IMR-90 (cell line): ENCODE results near the gene FAM209B. TPM values are rescaled to one million over a fixed set of nuclear protein-coding genes. Genes with fewer than 3 reads are reported as not detected.
A peak's percentile ranks its signal among the peaks of the same experiment; 100 is the strongest.

Experiments used
- ATAC-seq: fragments of 200-7000 bp; cut with Tn5 transposase; 2 replicates; pipeline ENCODE4 v1.9.1; 2020; ENCODE audit warnings: low read depth, mild to moderate bottlenecking, moderate library complexity
- BruUV-seq: library from RNA; stranded (reverse); fragments of 400-500 nt; replicated peaks from 2 replicates; lab custom pipeline; 2021; lab: Mats Ljungman, UMichigan
- CTCF ChIA-PET: fragments of 300-600 bp; formaldehyde crosslinking; extraction: SDS; loops from one replicate; lab custom pipeline; 2021; ENCODE audit warnings: antibody characterized with exemption; lab: Yijun Ruan, JAX
- POLR2A ChIA-PET: fragments of 300-600 bp; sonication (Branson Sonifier 250); formaldehyde crosslinking; loops from one replicate; lab custom pipeline; 2022; ENCODE audit warnings: antibody characterized with exemption; ENCODE audit not compliant: unreplicated experiment; lab: Charles Lee
- DNase-seq: peaks from one replicate; pipeline ENCODE4 v3.0.0; 2013
- H2AFZ ChIP-seq: replicated peaks from 2 replicates; pipeline ENCODE3; 2013; ENCODE audit warnings: low read length, mild to moderate bottlenecking; ENCODE audit not compliant: poor library complexity
- H2AK5ac ChIP-seq: 2 replicates; pipeline ENCODE4 v1.6.1; 2013; ENCODE audit warnings: low read depth, low read length, inconsistent platforms
- H2AK9ac ChIP-seq: replicated peaks from 2 replicates; pipeline ENCODE3; 2013; ENCODE audit warnings: mild to moderate bottlenecking, low read depth, low read length, moderate library complexity; ENCODE audit not compliant: poor library complexity
- H2BK120ac ChIP-seq: 2 replicates; pipeline ENCODE4 v1.6.1; 2013; ENCODE audit warnings: low read depth, low read length, inconsistent platforms
- H2BK15ac ChIP-seq: 3 replicates; pipeline ENCODE4 v1.6.1; 2013; ENCODE audit warnings: low read depth, low read length, inconsistent platforms
- H2BK20ac ChIP-seq: 2 replicates; pipeline ENCODE4 v1.6.1; 2013; ENCODE audit warnings: low read depth, mild to moderate bottlenecking, inconsistent platforms, low read length, moderate library complexity
- H2BK5ac ChIP-seq: 2 replicates; pipeline ENCODE4 v1.6.1; 2013; ENCODE audit warnings: mild to moderate bottlenecking, low read depth, low read length, inconsistent platforms; ENCODE audit not compliant: poor library complexity, severe bottlenecking
- H3K14ac ChIP-seq: replicated peaks from 2 replicates; pipeline ENCODE4 v1.6.1; 2013; ENCODE audit warnings: low read depth, low read length, inconsistent platforms
- H3K18ac ChIP-seq: 2 replicates; pipeline ENCODE4 v1.6.1; 2013; ENCODE audit warnings: low read depth, low read length, control low read depth
- H3K23ac ChIP-seq: 2 replicates; pipeline ENCODE4 v1.6.1; 2013; ENCODE audit warnings: low read depth, low read length, inconsistent platforms
- H3K27ac ChIP-seq: 2 replicates; pipeline ENCODE4 v1.5.1; 2013; ENCODE audit warnings: mild to moderate bottlenecking, control low read depth, low read length; ENCODE audit not compliant: insufficient read depth
- H3K27me3 ChIP-seq: 2 replicates; pipeline ENCODE4 v1.6.1; 2013; ENCODE audit warnings: low read length; ENCODE audit not compliant: control insufficient read depth, insufficient read depth
- H3K36me3 ChIP-seq: 2 replicates; pipeline ENCODE4 v1.6.1; 2013; ENCODE audit warnings: low read length, mixed read lengths; ENCODE audit not compliant: control insufficient read depth, insufficient read depth
- H3K4ac ChIP-seq: 2 replicates; pipeline ENCODE4 v1.6.1; 2013; ENCODE audit warnings: low read depth, low read length, inconsistent platforms
- H3K4me1 ChIP-seq: 2 replicates; pipeline ENCODE4 v1.6.1; 2013; ENCODE audit warnings: low read length, mixed read lengths; ENCODE audit not compliant: control insufficient read depth, insufficient read depth
- H3K4me2 ChIP-seq: 2 replicates; pipeline ENCODE4 v1.6.1; 2013; ENCODE audit warnings: low read depth, mild to moderate bottlenecking, control low read depth, low read length, moderate library complexity
- H3K4me3 ChIP-seq: 2 replicates; pipeline ENCODE4 v1.5.1; 2013; ENCODE audit warnings: low read depth, mild to moderate bottlenecking, control low read depth, low read length, moderate library complexity; ENCODE audit not compliant: insufficient read depth
- H3K56ac ChIP-seq: 2 replicates; pipeline ENCODE4 v1.6.1; 2013; ENCODE audit warnings: low read length, inconsistent platforms; ENCODE audit not compliant: insufficient read depth; ENCODE audit errors: extremely low read depth
- H3K79me1 ChIP-seq, 2 experiments: 2 replicates each; pipeline ENCODE4 v1.6.1; 2013; ENCODE audit warnings: low read length in 2 of 2, inconsistent platforms in 1 of 2, low read depth in 1 of 2
- H3K9ac ChIP-seq: 2 replicates; pipeline ENCODE4 v1.6.1; 2013; ENCODE audit warnings: low read depth, low read length, control low read depth
- H3K9me1 ChIP-seq: 2 replicates; pipeline ENCODE4 v1.6.1; 2013; ENCODE audit warnings: low read length, inconsistent platforms; ENCODE audit not compliant: insufficient read depth
- H3K9me3 ChIP-seq: 2 replicates; pipeline ENCODE4 v1.6.1; 2013; ENCODE audit warnings: low read length; ENCODE audit not compliant: control insufficient read depth, insufficient read depth
- H4K20me1 ChIP-seq: 2 replicates; pipeline ENCODE4 v1.6.1; 2013; ENCODE audit warnings: low read length, inconsistent platforms; ENCODE audit not compliant: insufficient read depth
- H4K5ac ChIP-seq: 2 replicates; pipeline ENCODE4 v1.6.1; 2013; ENCODE audit warnings: mild to moderate bottlenecking, low read depth, low read length, control low read depth
- H4K8ac ChIP-seq, 2 experiments: 2 replicates each; pipeline ENCODE4 v1.6.1; 2013; ENCODE audit warnings: low read depth in 2 of 2, low read length in 2 of 2, control low read depth in 1 of 2, inconsistent platforms in 1 of 2
- H4K91ac ChIP-seq: 2 replicates; pipeline ENCODE4 v1.6.1; 2013; ENCODE audit warnings: low read depth, low read length, inconsistent platforms; ENCODE audit not compliant: insufficient read depth
- BHLHE40 ChIP-seq: fragments of 150-350 bp; IDR thresholded peaks from 2 replicates; pipeline ENCODE4 v1.6.1; 2016; ENCODE audit warnings: mild to moderate bottlenecking, low read depth, low read length
- CEBPB ChIP-seq: IDR thresholded peaks from 2 replicates; pipeline ENCODE4 v1.6.1; 2012; ENCODE audit warnings: low read depth, low read length, improper control_type of control experiment
- CHD1 ChIP-seq: IDR thresholded peaks from 2 replicates; pipeline ENCODE4 v1.6.1; 2012; ENCODE audit warnings: low read depth, low read length, improper control_type of control experiment
- ELK1 ChIP-seq: fragments of 150-350 bp; IDR thresholded peaks from 2 replicates; pipeline ENCODE4 v1.6.1; 2016; ENCODE audit warnings: low read depth, mild to moderate bottlenecking, low read length, moderate library complexity, borderline replicate concordance
- FOS ChIP-seq: fragments of 150-350 bp; IDR thresholded peaks from 2 replicates; pipeline ENCODE4 v1.6.1; 2016; ENCODE audit warnings: low read depth, low read length
- MAFK ChIP-seq: IDR thresholded peaks from 2 replicates; pipeline ENCODE4 v1.6.1; 2012; ENCODE audit warnings: low read depth, low read length, improper control_type of control experiment
- MAZ ChIP-seq: IDR thresholded peaks from 2 replicates; pipeline ENCODE4 v1.6.1; 2012; ENCODE audit warnings: low read depth, mild to moderate bottlenecking, low read length, improper control_type of control experiment, moderate library complexity, borderline replicate concordance
- MXI1 ChIP-seq: IDR thresholded peaks from 2 replicates; pipeline ENCODE4 v1.6.1; 2012; ENCODE audit warnings: low read depth, mild to moderate bottlenecking, low read length, moderate library complexity, borderline replicate concordance
- NFE2L2 ChIP-seq: fragments of 150-350 bp; IDR thresholded peaks from 2 replicates; pipeline ENCODE4 v1.6.1; 2016; ENCODE audit warnings: low read depth, mild to moderate bottlenecking, low read length
- POLR2A ChIP-seq: IDR thresholded peaks from 2 replicates; pipeline ENCODE4 v1.6.1; 2012; ENCODE audit warnings: mild to moderate bottlenecking, low read depth, low read length
- RAD21 ChIP-seq: IDR thresholded peaks from 2 replicates; pipeline ENCODE4 v1.6.1; 2012; ENCODE audit warnings: low read length, improper control_type of control experiment
- RCOR1 ChIP-seq: IDR thresholded peaks from 2 replicates; pipeline ENCODE4 v1.6.1; 2012; ENCODE audit warnings: mild to moderate bottlenecking, low read length, improper control_type of control experiment; ENCODE audit not compliant: insufficient replicate concordance
- RFX5 ChIP-seq: IDR thresholded peaks from 2 replicates; pipeline ENCODE4 v1.8.0; 2012; ENCODE audit warnings: low read depth, mild to moderate bottlenecking, low read length, moderate library complexity
- SMC3 ChIP-seq: fragments of 150-350 bp; IDR thresholded peaks from 2 replicates; pipeline ENCODE4 v1.6.1; 2016; ENCODE audit warnings: low read depth, mild to moderate bottlenecking, antibody characterized with exemption, low read length, moderate library complexity
- USF2 ChIP-seq: fragments of 150-350 bp; IDR thresholded peaks from 2 replicates; pipeline ENCODE4 v1.6.1; 2017; ENCODE audit warnings: mild to moderate bottlenecking, antibody characterized with exemption, low read length, low read depth
- WGBS, 2 experiments: methylation state at CpG; one replicate each; pipeline versions ENCODE4 v1.1.5 to v1.1.7; 2013; ENCODE audit warnings: missing lambda C conversion rate in 2 of 2; ENCODE audit not compliant: insufficient read length in 1 of 2; ENCODE audit errors: extremely low coverage in 2 of 2; 5-methylcytosine and 5-hydroxymethylcytosine counted together
- dilution Hi-C: fragments of 300-500 bp; cut with HindIII; formaldehyde crosslinking; loops from one replicate; pipeline ENCODE4 v1.14.3; 2018; ENCODE audit warnings: low sequenced_read_pairs; ENCODE audit not compliant: unreplicated experiment
- in situ Hi-C: fragments of 300-500 bp; cut with MboI; formaldehyde crosslinking; loops from 3 replicates; pipeline ENCODE4 v1.14.3; 2019; ENCODE audit warnings: low sequenced_read_pairs, inconsistent platforms, mixed read lengths
- intact Hi-C: fragments of 100-400 bp; cut with micrococcal nuclease; formaldehyde crosslinking; loops from 2 replicates; pipeline ENCODE4 v1.10.0; 2022
- polyA plus RNA-seq, 3 experiments: library from polyadenylated mRNA; depleted of rRNA; stranded (reverse); fragments of >200 nt; gene quantifications; 2 replicates each; pipeline ENCODE4 v1.2.3, GENCODE V29; 2012; ENCODE audit warnings: low replicate concordance in 1 of 3
- total RNA-seq: library from RNA; depleted of rRNA; stranded (reverse); fragments of >200 nt; gene quantifications from 2 replicates; pipeline ENCODE4 v1.2.3, GENCODE V29; 2012
- TF ChIP-seq, protein P1 (sequence below): conservative IDR thresholded peaks from 2 replicates; pipeline ENCODE4 v1.5.1; 2012; ENCODE audit warnings: mild to moderate bottlenecking, low read depth, low read length, improper control_type of control experiment

FAM209B gene
- total and polyA plus RNA-seq, 2 of the 4 experiments (the other 2 are of a cell fraction): 0.24 TPM; not detected in 1

DNA sequence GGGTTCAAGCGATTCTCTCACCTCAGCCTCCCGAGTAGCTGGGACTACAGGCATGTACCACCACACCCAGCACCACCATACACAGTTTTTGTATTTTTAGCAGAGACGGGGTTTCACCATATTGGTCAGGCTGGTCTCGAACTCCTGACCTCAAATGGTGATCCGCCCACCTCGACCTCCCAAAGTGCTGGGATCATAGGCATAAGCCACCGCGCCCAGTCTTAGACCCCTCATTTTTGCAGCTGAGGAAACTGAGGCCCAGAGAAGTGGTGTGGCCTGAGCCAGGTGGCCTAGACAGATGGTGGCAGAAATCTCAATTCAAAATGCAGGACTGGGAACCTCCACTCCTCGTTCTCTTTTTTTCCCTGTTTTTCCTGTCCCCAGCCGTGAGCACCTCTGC is 21.1 kb upstream of the FAM209B start:
- Histone ChIP-seq H3K36me3 (peaks cover 17% of the 10 kb centered on the region), H3K56ac (no peak overlapping the region), H3K4ac (no peak overlapping the region), H2AK5ac (no peak overlapping the region), H4K8ac (no peak overlapping the region), H4K5ac (no peak overlapping the region), H2AFZ (no peak overlapping the region), H3K27me3 (no peaks in the 10 kb centered on the region), H2BK120ac (no peak overlapping the region), H2BK5ac (peak overlapping the region; percentile 9), H3K14ac (no peak overlapping the region), H3K9ac (no peak overlapping the region), H3K23ac (no peak overlapping the region), H3K27ac (no peak overlapping the region), H3K18ac (no peak overlapping the region), H2BK15ac (no peak overlapping the region), H2AK9ac (no peak overlapping the region), H3K9me1 (peaks cover 9% of the 10 kb centered on the region; the same call in 1 of the 2 replicates), H3K4me2 (no peak overlapping the region), H4K91ac (no peak overlapping the region), H2BK20ac (no peak overlapping the region), H3K4me3 (no peak overlapping the region), H4K20me1 (peaks cover 4% of the 10 kb centered on the region; the same call in 1 of the 2 replicates), H3K79me1 (peaks cover 12 to 36% of the 10 kb centered on the region in 2 experiments; a peak in 3 of 4 replicates), H3K9me3 (no peaks in the 10 kb centered on the region), H3K4me1 (peaks cover 2% of the 10 kb centered on the region; the same call in 1 of the 2 replicates)
- intact Hi-C loops (loop anchor here (5.0 kb wide), 1 partner anchor 1935 kb away; no protein-coding TSS in a partner anchor), in situ Hi-C loops (no loop called here), dilution Hi-C loops (no loop called here)
- TF ChIP-seq CHD1 (no peak), CEBPB (no peak), USF2 (no peak), SMC3 (no peak), MAZ (no peak), NFE2L2 (no peak), BHLHE40 (no peak), MAFK (no peak), RAD21 (no peak), POLR2A (no peak), RCOR1 (no peak), RFX5 (no peak), MXI1 (no peak), ELK1 (no peak), FOS (no peak)
- TF ChIP-seq, protein P1, sequence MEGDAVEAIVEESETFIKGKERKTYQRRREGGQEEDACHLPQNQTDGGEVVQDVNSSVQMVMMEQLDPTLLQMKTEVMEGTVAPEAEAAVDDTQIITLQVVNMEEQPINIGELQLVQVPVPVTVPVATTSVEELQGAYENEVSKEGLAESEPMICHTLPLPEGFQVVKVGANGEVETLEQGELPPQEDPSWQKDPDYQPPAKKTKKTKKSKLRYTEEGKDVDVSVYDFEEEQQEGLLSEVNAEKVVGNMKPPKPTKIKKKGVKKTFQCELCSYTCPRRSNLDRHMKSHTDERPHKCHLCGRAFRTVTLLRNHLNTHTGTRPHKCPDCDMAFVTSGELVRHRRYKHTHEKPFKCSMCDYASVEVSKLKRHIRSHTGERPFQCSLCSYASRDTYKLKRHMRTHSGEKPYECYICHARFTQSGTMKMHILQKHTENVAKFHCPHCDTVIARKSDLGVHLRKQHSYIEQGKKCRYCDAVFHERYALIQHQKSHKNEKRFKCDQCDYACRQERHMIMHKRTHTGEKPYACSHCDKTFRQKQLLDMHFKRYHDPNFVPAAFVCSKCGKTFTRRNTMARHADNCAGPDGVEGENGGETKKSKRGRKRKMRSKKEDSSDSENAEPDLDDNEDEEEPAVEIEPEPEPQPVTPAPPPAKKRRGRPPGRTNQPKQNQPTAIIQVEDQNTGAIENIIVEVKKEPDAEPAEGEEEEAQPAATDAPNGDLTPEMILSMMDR: no peak
- POLR2A ChIA-PET: no interaction called here
- no peak for ATAC-seq
- DNase-seq: no peak
- no TSS peak for BruUV-seq
- 98% methylated on average over 10 of the region's 10 CpGs; no CpG with 5 or more reads in 1 of the 2 experiments for WGBS, 2 experiments
- CTCF ChIA-PET: interaction anchor here (0.5 kb wide), 1 partner anchor 18 kb away, joined by 4 read pairs; no protein-coding TSS in a partner anchor
